ENCODE measurements around the gene PIF1. TPM values are rescaled to one million over a fixed set of nuclear protein-coding genes. Genes with fewer than 3 reads are reported as not detected.

The PIF1 gene, protein sequence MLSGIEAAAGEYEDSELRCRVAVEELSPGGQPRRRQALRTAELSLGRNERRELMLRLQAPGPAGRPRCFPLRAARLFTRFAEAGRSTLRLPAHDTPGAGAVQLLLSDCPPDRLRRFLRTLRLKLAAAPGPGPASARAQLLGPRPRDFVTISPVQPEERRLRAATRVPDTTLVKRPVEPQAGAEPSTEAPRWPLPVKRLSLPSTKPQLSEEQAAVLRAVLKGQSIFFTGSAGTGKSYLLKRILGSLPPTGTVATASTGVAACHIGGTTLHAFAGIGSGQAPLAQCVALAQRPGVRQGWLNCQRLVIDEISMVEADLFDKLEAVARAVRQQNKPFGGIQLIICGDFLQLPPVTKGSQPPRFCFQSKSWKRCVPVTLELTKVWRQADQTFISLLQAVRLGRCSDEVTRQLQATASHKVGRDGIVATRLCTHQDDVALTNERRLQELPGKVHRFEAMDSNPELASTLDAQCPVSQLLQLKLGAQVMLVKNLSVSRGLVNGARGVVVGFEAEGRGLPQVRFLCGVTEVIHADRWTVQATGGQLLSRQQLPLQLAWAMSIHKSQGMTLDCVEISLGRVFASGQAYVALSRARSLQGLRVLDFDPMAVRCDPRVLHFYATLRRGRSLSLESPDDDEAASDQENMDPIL
- total RNA-seq: 0.42 TPM
- long read RNA-seq: 0 reads

GRCh38 chr15:64825431-64826294, at the start of gene PIF1:
PIF1 (minus strand) TSS chr15:64825647; CDS start chr15:64824335, 1,312 bp downstream.
- intact Hi-C loops (cut with micrococcal nuclease): no loop called here
- DNase-seq: peak; percentile 83
- ATAC-seq: peak; percentile 97

GRCh38 chr15:64870353-64870752, 44.9 kb upstream of the PIF1 start:
- intact Hi-C loops (cut with micrococcal nuclease): no loop called here
- ATAC-seq (no peak), DNase-seq (no peak)

- DNase-seq (no peak), ATAC-seq (no peak)
- intact Hi-C loops (cut with micrococcal nuclease): no loop called here
These were observed 44.1 kb upstream of the PIF1 start for GRCh38 chr15:64869501-64869900.

GRCh38 chr15:64865998-64866520, 40.6 kb upstream of the PIF1 start:
- ATAC-seq: peak; percentile 10
- DNase-seq: no peak
- intact Hi-C loops (cut with micrococcal nuclease): no loop called here

GRCh38 chr15:64865126-64865997, 39.9 kb upstream of the PIF1 start:
- no peak for ATAC-seq
- intact Hi-C loops (cut with micrococcal nuclease): no loop called here

GRCh38 chr15:64864068-64864467, 38.6 kb upstream of the PIF1 start:
- DNase-seq (no peak), ATAC-seq (no peak)
- intact Hi-C loops (cut with micrococcal nuclease): no loop called here

More at GRCh38 chr15:64865126-64865997, 39.9 kb upstream of the PIF1 start:
- DNase-seq: no peak

- intact Hi-C loops (cut with micrococcal nuclease): no loop called here
- ATAC-seq (no peak), DNase-seq (no peak)
These were observed 37.0 kb upstream of the PIF1 start for GRCh38 chr15:64862408-64862807.

GRCh38 chr15:64861960-64862359, 36.5 kb upstream of the PIF1 start:
- DNase-seq: no peak
- intact Hi-C loops (cut with micrococcal nuclease): no loop called here
- ATAC-seq: no peak

DNA sequence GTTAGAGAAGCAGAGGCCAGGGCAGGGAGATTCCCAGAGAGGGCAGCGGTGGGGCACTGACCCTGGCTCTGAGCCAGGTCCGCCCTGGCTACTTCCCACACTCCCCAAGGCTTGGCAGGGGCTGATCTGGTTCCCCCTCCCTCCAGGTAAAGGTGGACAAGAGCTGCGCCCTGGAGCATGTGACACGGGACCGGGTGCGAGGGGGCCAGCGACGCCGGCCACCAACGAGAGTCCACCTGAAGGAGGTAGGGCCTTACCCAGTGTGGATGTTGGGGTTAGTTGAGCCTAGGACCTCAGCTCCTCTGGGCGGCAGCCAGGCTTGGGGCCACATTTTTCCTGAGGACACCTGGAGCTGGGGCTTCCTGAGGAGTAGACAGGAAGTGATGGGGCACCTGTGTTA, 35.9 kb upstream of the PIF1 start:
- intact Hi-C loops (cut with micrococcal nuclease): no loop called here
- DNase-seq: peak; percentile 23
- no peak for ATAC-seq

DNA sequence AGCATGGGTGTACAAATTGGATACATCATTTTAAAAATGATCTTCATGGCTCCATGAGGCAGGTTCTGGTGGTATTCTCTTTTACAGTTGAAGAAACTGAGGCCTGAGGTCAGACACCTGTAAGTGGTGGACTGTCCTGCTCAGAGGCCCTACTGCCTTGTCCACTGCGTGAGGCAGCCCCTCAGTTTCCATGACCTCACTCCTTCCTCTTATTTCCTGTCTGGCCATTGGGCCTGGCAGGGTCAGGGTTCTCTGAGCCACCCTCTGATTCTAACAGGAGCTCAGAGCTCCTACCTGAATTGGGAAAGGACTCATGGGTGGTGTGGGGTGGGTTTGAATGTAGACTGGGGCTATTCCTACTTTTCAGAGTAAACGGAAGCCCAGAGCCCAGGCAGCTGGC, 33.8 kb upstream of the PIF1 start:
- no peak for ATAC-seq
- DNase-seq: no peak
- intact Hi-C loops (cut with micrococcal nuclease): no loop called here

- DNase-seq (no peak), ATAC-seq (no peak)
- intact Hi-C loops (cut with micrococcal nuclease): no loop called here
These were observed 32.7 kb upstream of the PIF1 start for GRCh38 chr15:64858021-64858575.

DNA sequence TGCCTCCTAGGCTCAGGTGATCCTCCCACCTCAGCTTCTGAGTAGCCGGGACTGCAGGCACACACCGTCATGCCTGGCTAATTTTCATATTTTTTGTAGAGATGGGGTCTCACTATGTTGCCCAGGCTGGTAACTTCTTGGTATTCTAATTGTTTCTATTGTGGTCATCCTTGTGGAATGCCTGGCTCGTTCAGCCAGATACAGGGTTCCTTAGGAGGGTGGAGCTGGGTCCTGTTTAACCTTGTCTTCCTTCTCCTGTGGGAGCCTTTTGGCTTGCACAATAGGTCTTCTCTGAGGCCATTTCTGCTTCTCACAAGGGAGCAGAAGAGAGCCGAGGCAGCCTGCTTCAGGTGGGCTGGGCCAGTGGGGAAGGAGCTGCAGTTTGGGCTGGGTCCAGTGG, 32.0 kb upstream of the PIF1 start:
- intact Hi-C loops (cut with micrococcal nuclease): no loop called here
- ATAC-seq: peak; percentile 25
- DNase-seq: no peak

GRCh38 chr15:64856429-64857145, 31.1 kb upstream of the PIF1 start:
- intact Hi-C loops (cut with micrococcal nuclease): no loop called here

DNA sequence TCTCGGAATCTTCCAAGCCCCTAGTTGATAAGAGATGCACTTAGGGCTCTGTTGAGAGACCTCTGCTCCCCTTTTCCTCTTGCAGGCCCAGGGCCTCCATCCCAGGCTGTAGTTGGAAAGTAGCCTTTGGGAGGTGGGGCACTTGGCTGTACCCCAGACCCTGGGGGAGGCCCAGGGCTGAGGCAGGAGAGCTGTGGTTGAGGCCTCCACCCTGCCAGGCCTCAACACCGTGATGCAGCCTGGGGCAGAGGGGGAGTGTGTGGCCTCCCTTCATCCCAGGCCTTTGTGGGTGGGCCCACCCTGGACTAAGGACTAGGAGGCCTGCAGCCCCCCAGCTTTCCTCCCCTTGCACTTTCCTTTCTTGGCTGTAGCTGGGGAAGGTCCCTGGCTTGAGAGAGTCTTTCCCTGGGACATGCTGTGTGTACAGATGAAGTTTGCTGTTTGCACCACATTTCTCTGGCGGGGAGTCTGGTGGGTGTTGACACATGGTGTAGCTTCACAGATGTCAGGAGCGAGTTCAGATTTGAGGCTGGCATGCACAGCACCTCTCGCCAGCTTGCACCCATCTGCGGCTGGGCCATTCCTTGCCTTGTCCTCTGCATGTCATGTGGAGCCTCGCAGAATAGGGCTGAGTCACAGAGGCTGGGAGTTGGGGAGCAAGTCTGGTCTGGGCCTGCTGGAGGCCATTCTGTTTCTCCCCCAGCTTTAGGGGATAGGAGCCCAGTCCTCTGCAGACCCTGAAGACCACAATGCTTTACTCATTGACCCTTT, 29.9 kb upstream of the PIF1 start:
- intact Hi-C loops (cut with micrococcal nuclease): no loop called here
- no peak for ATAC-seq
- DNase-seq: no peak

More at GRCh38 chr15:64856429-64857145, 31.1 kb upstream of the PIF1 start:
- ATAC-seq: peak; percentile 72
- peak; percentile 76 for DNase-seq

GRCh38 chr15:64854526-64854925, 29.1 kb upstream of the PIF1 start:
- ATAC-seq: no peak

DNA sequence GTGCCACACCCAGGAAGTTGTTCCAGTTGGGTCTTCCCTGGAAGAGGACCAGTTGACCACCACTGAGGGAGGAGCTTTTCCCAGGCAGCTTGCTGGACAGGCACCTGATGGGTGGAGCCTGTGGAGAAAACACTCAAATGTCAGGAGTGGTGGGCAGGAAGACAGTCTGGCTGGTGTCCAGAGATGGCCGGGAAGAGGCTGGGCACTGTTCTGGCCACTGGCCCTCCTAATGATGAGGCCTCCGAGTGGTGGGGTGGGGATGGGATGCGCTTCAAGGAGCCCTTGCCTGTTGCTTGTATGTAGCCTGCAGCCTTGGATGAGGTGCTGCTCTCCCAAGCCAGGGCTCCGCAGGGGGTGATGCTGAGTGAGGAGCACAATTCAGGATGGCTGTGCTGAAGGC, 28.6 kb upstream of the PIF1 start:
- no peak for DNase-seq
- no peak for ATAC-seq
- intact Hi-C loops (cut with micrococcal nuclease): no loop called here

More at GRCh38 chr15:64854526-64854925, 29.1 kb upstream of the PIF1 start:
- DNase-seq: no peak
- intact Hi-C loops (cut with micrococcal nuclease): no loop called here

DNA sequence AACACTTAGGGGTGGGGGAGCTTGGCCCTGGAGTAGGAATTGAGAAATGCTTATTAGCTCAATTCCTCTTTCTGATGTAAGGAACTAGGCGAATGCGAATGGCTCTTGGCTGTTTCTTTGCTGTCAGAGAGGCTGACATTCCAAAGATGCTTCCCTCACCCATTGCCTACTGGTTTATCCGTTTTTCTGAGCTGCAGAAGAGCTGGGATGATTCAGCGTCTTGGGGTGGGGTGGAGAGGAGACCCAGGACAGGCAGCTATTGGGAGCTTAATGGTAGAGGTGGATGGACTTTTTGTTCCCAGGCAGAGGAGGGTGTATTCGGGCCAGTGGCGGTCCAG, 26.0 kb upstream of the PIF1 start:
- intact Hi-C loops (cut with micrococcal nuclease): no loop called here
- ATAC-seq (peak; percentile 50), DNase-seq (no peak)
